ENCODE data around the gene ADGRF1. TPM values are rescaled to one million over a fixed set of nuclear protein-coding genes. Genes with fewer than 3 reads are reported as not detected.

Gene ADGRF1
- total and polyA plus RNA-seq, 2 donors (not counting 1 experiment from before 2014, with no cell fraction given) = not detected

- DNase-seq (ENCODE audit: low read depth in 2 of 2) = no peak
- no peak overlapping the region for H2AFZ ChIP-seq (ENCODE audit: low read length)
- TF ChIP-seq CTCF (conservative IDR thresholded peaks at IDR 0.05 in 1 of 2, IDR thresholded peaks at IDR 0.05 in 1 of 2; ENCODE audit: low read depth in 1 of 2, low read length in 2 of 2) = no peak
- no peak for TF ChIP-seq EZH2 (IDR thresholded peaks at IDR 0.05; ENCODE audit: low read length, missing control alignments)
Observed at GRCh38 chr6:46953921-46954320, 88.2 kb downstream of the ADGRF1 start.

GRCh38 chr6:46949632-46950280 lies 92.4 kb downstream of the ADGRF1 start:
- Histone ChIP-seq H3K27ac (ENCODE audit: insufficient read depth, low read length) (no peak overlapping the region), H4K20me1 (ENCODE audit: control insufficient read depth, extremely low read depth, insufficient read depth, low read length) (no peaks in the 10 kb centered on the region), H3K79me2 (ENCODE audit: control insufficient read depth, insufficient read depth, low read length) (no peaks in the 10 kb centered on the region), H3K27me3 (ENCODE audit: control insufficient read depth, insufficient read depth, low read length) (no peaks in the 10 kb centered on the region), H3K9ac (ENCODE audit: insufficient read depth, low read length) (no peak overlapping the region), H3K4me1 (ENCODE audit: control insufficient read depth, extremely low read depth, insufficient read depth, low read length) (no peaks in the 10 kb centered on the region), H2AFZ (ENCODE audit: low read length) (no peak overlapping the region), H3K9me3 (ENCODE audit: control insufficient read depth, insufficient read depth, low read depth, low read length) (no peaks in the 10 kb centered on the region), H3K4me2 (ENCODE audit: extremely low read depth, insufficient read depth, low read length) (no peak overlapping the region), H3K4me3 (replicated peaks in 1 of 4; ENCODE audit: control extremely low read depth in 1 of 4, insufficient read depth in 1 of 4, low read depth in 3 of 4, low read length in 4 of 4) (no peak overlapping the region), H3K36me3 (ENCODE audit: control insufficient read depth, insufficient read depth, low read length) (no peaks in the 10 kb centered on the region)
- no peak for DNase-seq (ENCODE audit: low read depth in 2 of 2)
- no peak for TF ChIP-seq CTCF (conservative IDR thresholded peaks at IDR 0.05 in 1 of 2, IDR thresholded peaks at IDR 0.05 in 1 of 2; ENCODE audit: low read depth in 1 of 2, low read length in 2 of 2)
- no peak for TF ChIP-seq EZH2 (IDR thresholded peaks at IDR 0.05; ENCODE audit: low read length, missing control alignments)

More at GRCh38 chr6:46953921-46954320, 88.2 kb downstream of the ADGRF1 start:
- Histone ChIP-seq H3K4me2 (ENCODE audit: extremely low read depth, insufficient read depth, low read length) (no peak overlapping the region), H3K36me3 (ENCODE audit: control insufficient read depth, insufficient read depth, low read length) (no peaks in the 10 kb centered on the region), H3K4me3 (replicated peaks in 1 of 4; ENCODE audit: control extremely low read depth in 1 of 4, insufficient read depth in 1 of 4, low read depth in 3 of 4, low read length in 4 of 4) (no peak overlapping the region), H3K27me3 (ENCODE audit: control insufficient read depth, insufficient read depth, low read length) (no peaks in the 10 kb centered on the region), H3K4me1 (ENCODE audit: control insufficient read depth, extremely low read depth, insufficient read depth, low read length) (no peaks in the 10 kb centered on the region), H3K9ac (ENCODE audit: insufficient read depth, low read length) (no peak overlapping the region), H3K9me3 (ENCODE audit: control insufficient read depth, insufficient read depth, low read depth, low read length) (no peaks in the 10 kb centered on the region), H3K27ac (ENCODE audit: insufficient read depth, low read length) (no peak overlapping the region), H4K20me1 (ENCODE audit: control insufficient read depth, extremely low read depth, insufficient read depth, low read length) (no peaks in the 10 kb centered on the region), H3K79me2 (ENCODE audit: control insufficient read depth, insufficient read depth, low read length) (no peaks in the 10 kb centered on the region)

GRCh38 chr6:46948699-46949098 lies 93.4 kb downstream of the ADGRF1 start:
- no peak overlapping the region for H3K27ac ChIP-seq (ENCODE audit: insufficient read depth, low read length)
- H3K27me3 ChIP-seq (ENCODE audit: control insufficient read depth, insufficient read depth, low read length) = no peaks in the 10 kb centered on the region
- H3K4me3 ChIP-seq (replicated peaks in 1 of 4; ENCODE audit: control extremely low read depth in 1 of 4, insufficient read depth in 1 of 4, low read depth in 3 of 4, low read length in 4 of 4) = no peak overlapping the region
- H3K4me2 ChIP-seq (ENCODE audit: extremely low read depth, insufficient read depth, low read length) = no peak overlapping the region
- H3K4me1 ChIP-seq (ENCODE audit: control insufficient read depth, extremely low read depth, insufficient read depth, low read length) = no peaks in the 10 kb centered on the region
- no peak for TF ChIP-seq CTCF (conservative IDR thresholded peaks at IDR 0.05 in 1 of 2, IDR thresholded peaks at IDR 0.05 in 1 of 2; ENCODE audit: low read depth in 1 of 2, low read length in 2 of 2)
- no peak for TF ChIP-seq EZH2 (IDR thresholded peaks at IDR 0.05; ENCODE audit: low read length, missing control alignments)
- H3K36me3 ChIP-seq (ENCODE audit: control insufficient read depth, insufficient read depth, low read length) = no peaks in the 10 kb centered on the region
- no peak overlapping the region for H2AFZ ChIP-seq (ENCODE audit: low read length)
- no peaks in the 10 kb centered on the region for H4K20me1 ChIP-seq (ENCODE audit: control insufficient read depth, extremely low read depth, insufficient read depth, low read length)
- no peak overlapping the region for H3K9ac ChIP-seq (ENCODE audit: insufficient read depth, low read length)
- H3K79me2 ChIP-seq (ENCODE audit: control insufficient read depth, insufficient read depth, low read length) = no peaks in the 10 kb centered on the region
- DNase-seq (ENCODE audit: low read depth in 2 of 2) = peak in 1 of 2 donors; percentile 51
- H3K9me3 ChIP-seq (ENCODE audit: control insufficient read depth, insufficient read depth, low read depth, low read length) = no peaks in the 10 kb centered on the region

Other genes starting within 250 kb of the ADGRF1 start
- not detected in 2 replicates for gene MEP1A, start 248.9 kb downstream of the ADGRF1 start, total RNA-seq
- gene MEP1A, start 248.9 kb downstream of the ADGRF1 start, polyA plus RNA-seq = not detected in 2 replicates
- under 0.01 and 0.26 TPM in 2 replicates for gene ADGRF5, start 120.4 kb downstream of the ADGRF1 start, total RNA-seq
- 0.11 and 19.3 TPM in 2 replicates for gene ADGRF5, start 120.4 kb downstream of the ADGRF1 start, polyA plus RNA-seq